ENCODE results near the gene OR51B6.
"Not testable (repeated sequence)": the region's sequence is repeated elsewhere in the genome, so short reads cannot be mapped to it uniquely, and the experiment has no call there.

OR51B6 gene

GRCh38 chr11:5351208-5351607, at the start of gene OR51B6:
TSS of gene OR51B6 (plus strand) at chr11:5351508. CDS start at chr11:5351508, 0 bp downstream.
- no peak for DNase-seq (ENCODE audit: low spot score)

- DNase-seq (ENCODE audit: low spot score): no peak
Observed at GRCh38 chr11:5301846-5302245, 49.5 kb upstream of the OR51B6 start, which contains the start of gene OR51B4. TSS of gene OR51B4 (minus strand) at chr11:5301946. CDS start at chr11:5301946, 0 bp downstream.

GRCh38 chr11:5303626-5304025, 47.7 kb upstream of the OR51B6 start:
- no peak for DNase-seq (ENCODE audit: low spot score)

- DNase-seq (ENCODE audit: low spot score): peak; percentile 32
Observed at GRCh38 chr11:5304046-5304445, 47.3 kb upstream of the OR51B6 start.

- DNase-seq (ENCODE audit: low spot score): no peak
Observed at GRCh38 chr11:5307256-5308019, 43.9 kb upstream of the OR51B6 start.

GRCh38 chr11:5310423-5310822, 40.9 kb upstream of the OR51B6 start:
- no peak for DNase-seq (ENCODE audit: low spot score)

- not testable (repeated sequence) for DNase-seq (ENCODE audit: low spot score)
Observed at GRCh38 chr11:5313326-5314023, 37.8 kb upstream of the OR51B6 start.

GRCh38 chr11:5317292-5317691, 34.0 kb upstream of the OR51B6 start:
- DNase-seq (ENCODE audit: low spot score): no peak

- DNase-seq (ENCODE audit: low spot score): no peak
Observed at GRCh38 chr11:5324197-5324596, 27.1 kb upstream of the OR51B6 start, which contains the start of gene OR51B2. TSS of gene OR51B2 (minus strand) at chr11:5324297. CDS start at chr11:5324297, 0 bp downstream.

- DNase-seq (ENCODE audit: low spot score): no peak
Observed at GRCh38 chr11:5335170-5335569, 16.1 kb upstream of the OR51B6 start.

GRCh38 chr11:5336331-5336730, 15.0 kb upstream of the OR51B6 start:
- DNase-seq (ENCODE audit: low spot score): no peak

- not testable (repeated sequence) for DNase-seq (ENCODE audit: low spot score)
Observed at GRCh38 chr11:5337253-5337652, 14.1 kb upstream of the OR51B6 start.

- no peak for DNase-seq (ENCODE audit: low spot score)
Observed at GRCh38 chr11:5339771-5340322, 11.5 kb upstream of the OR51B6 start.

GRCh38 chr11:5343474-5344335, 7.6 kb upstream of the OR51B6 start, which contains the start of gene OR51B5:
TSS of gene OR51B5 (minus strand) at chr11:5343524. CDS start at chr11:5343524, 0 bp downstream.
- no peak for DNase-seq (ENCODE audit: low spot score)

GRCh38 chr11:5345831-5346230, 5.5 kb upstream of the OR51B6 start:
- no peak for DNase-seq (ENCODE audit: low spot score)

GRCh38 chr11:5348551-5349194, 2.6 kb upstream of the OR51B6 start:
- DNase-seq (ENCODE audit: low spot score): no peak

- DNase-seq (ENCODE audit: low spot score): no peak
Observed at GRCh38 chr11:5349550-5349949, 1.8 kb upstream of the OR51B6 start.

GRCh38 chr11:5356031-5356430, 4.7 kb downstream of the OR51B6 start:
- DNase-seq (ENCODE audit: low spot score): not testable (repeated sequence)

- DNase-seq (ENCODE audit: low spot score): no peak
Observed at GRCh38 chr11:5362017-5362625, 10.8 kb downstream of the OR51B6 start.

- no peak for DNase-seq (ENCODE audit: low spot score)
Observed at GRCh38 chr11:5363679-5364078, 12.4 kb downstream of the OR51B6 start.

GRCh38 chr11:5364214-5364613, 12.9 kb downstream of the OR51B6 start:
- peak; percentile 72 for DNase-seq (ENCODE audit: low spot score)
